ENCODE measurements around the gene DOCK1.

DNA sequence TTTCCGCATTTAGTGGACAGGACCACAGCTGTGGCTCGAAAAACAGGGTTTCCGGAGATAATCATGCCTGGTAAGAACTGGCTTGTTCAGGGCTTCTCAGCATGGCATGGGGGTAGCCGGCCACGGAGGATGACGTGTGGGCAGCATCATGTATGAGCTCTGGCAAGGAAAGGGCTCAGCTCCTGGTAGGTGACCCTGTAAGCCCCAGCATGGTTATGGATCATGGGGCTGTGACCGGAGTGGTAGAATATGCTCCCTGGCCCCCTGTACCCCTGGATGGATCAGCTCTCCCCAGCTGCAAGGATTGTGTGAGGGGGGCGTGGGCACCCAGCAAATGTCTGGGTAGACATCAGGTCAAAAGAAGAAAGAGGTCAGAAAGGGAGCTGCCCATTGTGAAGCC is 113.5 kb downstream of the DOCK1 start:
- TF ChIP-seq, protein P1, sequence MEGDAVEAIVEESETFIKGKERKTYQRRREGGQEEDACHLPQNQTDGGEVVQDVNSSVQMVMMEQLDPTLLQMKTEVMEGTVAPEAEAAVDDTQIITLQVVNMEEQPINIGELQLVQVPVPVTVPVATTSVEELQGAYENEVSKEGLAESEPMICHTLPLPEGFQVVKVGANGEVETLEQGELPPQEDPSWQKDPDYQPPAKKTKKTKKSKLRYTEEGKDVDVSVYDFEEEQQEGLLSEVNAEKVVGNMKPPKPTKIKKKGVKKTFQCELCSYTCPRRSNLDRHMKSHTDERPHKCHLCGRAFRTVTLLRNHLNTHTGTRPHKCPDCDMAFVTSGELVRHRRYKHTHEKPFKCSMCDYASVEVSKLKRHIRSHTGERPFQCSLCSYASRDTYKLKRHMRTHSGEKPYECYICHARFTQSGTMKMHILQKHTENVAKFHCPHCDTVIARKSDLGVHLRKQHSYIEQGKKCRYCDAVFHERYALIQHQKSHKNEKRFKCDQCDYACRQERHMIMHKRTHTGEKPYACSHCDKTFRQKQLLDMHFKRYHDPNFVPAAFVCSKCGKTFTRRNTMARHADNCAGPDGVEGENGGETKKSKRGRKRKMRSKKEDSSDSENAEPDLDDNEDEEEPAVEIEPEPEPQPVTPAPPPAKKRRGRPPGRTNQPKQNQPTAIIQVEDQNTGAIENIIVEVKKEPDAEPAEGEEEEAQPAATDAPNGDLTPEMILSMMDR (conservative IDR thresholded peaks at IDR 0.05; ENCODE audit: low read length), result no peak
- no peak for TF ChIP-seq EZH2phosphoT487 (IDR thresholded peaks at IDR 0.05; ENCODE audit: borderline replicate concordance)
